Breast epithelium (tissue), 4 donors: ENCODE results near the gene DSN1. TPM values are rescaled to one million over a fixed set of nuclear protein-coding genes. Genes with fewer than 3 reads are reported as not detected.
"Not testable (repeated sequence)": the region's sequence is repeated elsewhere in the genome, so short reads cannot be mapped to it uniquely, and the experiment has no call there.

Source experiments
- DNase-seq, 2 donors: peaks; one replicate each; pipeline ENCODE4 v3.0.0-alpha.2; 2019; ENCODE audit warnings: low spot score in 2 of 2
- H3K27ac ChIP-seq, 2 donors: fragments of 200-600 bp; sonication (generic) in 1 of 2; one replicate each; pipeline ENCODE4 v1.5.1; 2016 to 2019; ENCODE audit warnings: mild to moderate bottlenecking in 1 of 2
- H3K27me3 ChIP-seq, 2 donors: fragments of 200-600 bp; sonication (generic) in 1 of 2; one replicate each; pipeline versions ENCODE4 v1.5.1 to v1.6.0; 2017 to 2019; ENCODE audit warnings: control low read depth in 1 of 2, mild to moderate bottlenecking in 1 of 2
- H3K36me3 ChIP-seq: fragments of 200-600 bp; one replicate; pipeline ENCODE4 v1.5.1; 2019
- H3K4me1 ChIP-seq, 2 donors: fragments of 200-600 bp; sonication (generic); one replicate each; pipeline ENCODE4 v1.5.1; 2016 to 2019; ENCODE audit warnings: control low read depth in 1 of 2
- H3K4me3 ChIP-seq, 3 donors: fragments of 200-600 bp; sonication (generic); 1 replicate in 2 of 3; 2 replicates in 1 of 3; pipeline ENCODE4 v1.5.1; 2016 to 2019; ENCODE audit warnings: mild to moderate bottlenecking in 3 of 3, moderate library complexity in 2 of 3
- H3K9me3 ChIP-seq, 2 donors: fragments of 200-600 bp; sonication (generic) in 1 of 2; one replicate each; pipeline ENCODE4 v1.5.1; 2016 to 2019; ENCODE audit warnings: control low read depth in 1 of 2
- POLR2A ChIP-seq: fragments of 450-650 bp; IDR thresholded peaks from one replicate; pipeline ENCODE4 v1.6.1; 2016; ENCODE audit warnings: antibody characterized with exemption, mild to moderate bottlenecking, moderate library complexity
- POLR2AphosphoS5 ChIP-seq, 3 donors: sonication (generic); formaldehyde crosslinking; IDR thresholded peaks; one replicate each; pipeline ENCODE4 v1.6.1; 2017; ENCODE audit warnings: antibody characterized with exemption in 3 of 3
- intact Hi-C: fragments of 100-400 bp; cut with DNase I; formaldehyde crosslinking; loops from one replicate; pipeline ENCODE4 v1.15.1; 2023; ENCODE audit warnings: low total_unique reads
- total RNA-seq, 3 donors: library from RNA; depleted of rRNA; stranded (reverse); fragments of >200 nt; gene quantifications; one replicate each; pipeline ENCODE4 v1.1.0, GENCODE V29; 2016
- TF ChIP-seq, protein P1 (sequence below), 3 donors: fragments of 450-650 bp; IDR thresholded peaks; one replicate each; pipeline ENCODE4 v1.5.1; 2016 to 2017; ENCODE audit warnings: antibody characterized with exemption in 3 of 3, mild to moderate bottlenecking in 3 of 3, moderate library complexity in 3 of 3

Gene DSN1
- total RNA-seq, 3 donors from 2014 or later = 6.9 to 13.1 (median 11.9) TPM

DNA sequence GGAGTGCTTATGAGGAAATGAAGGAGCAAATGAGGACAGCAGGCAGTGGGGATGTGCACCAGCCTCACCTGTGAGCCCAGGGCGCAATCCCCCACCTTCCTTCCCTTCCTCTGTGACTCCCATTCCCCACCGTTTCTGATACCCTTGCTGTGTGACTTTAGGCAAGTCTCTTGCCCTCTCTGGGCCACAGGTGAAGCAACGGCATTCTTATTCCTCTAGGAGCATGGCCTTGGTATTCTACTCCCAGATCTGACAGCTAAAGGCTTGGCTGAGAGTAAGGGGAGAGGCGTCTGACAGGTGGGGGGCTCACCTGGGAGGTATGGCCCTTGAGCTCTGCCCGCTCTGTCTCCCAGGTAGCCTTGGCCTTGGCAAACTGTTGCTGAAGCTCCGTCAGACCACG lies 30.9 kb upstream of the DSN1 start:
- H3K36me3 ChIP-seq = no peaks in the 10 kb centered on the region
- no peak for TF ChIP-seq POLR2AphosphoS5 (IDR thresholded peaks at IDR 0.05)
- no peak for TF ChIP-seq POLR2A
- TF ChIP-seq, protein P1, sequence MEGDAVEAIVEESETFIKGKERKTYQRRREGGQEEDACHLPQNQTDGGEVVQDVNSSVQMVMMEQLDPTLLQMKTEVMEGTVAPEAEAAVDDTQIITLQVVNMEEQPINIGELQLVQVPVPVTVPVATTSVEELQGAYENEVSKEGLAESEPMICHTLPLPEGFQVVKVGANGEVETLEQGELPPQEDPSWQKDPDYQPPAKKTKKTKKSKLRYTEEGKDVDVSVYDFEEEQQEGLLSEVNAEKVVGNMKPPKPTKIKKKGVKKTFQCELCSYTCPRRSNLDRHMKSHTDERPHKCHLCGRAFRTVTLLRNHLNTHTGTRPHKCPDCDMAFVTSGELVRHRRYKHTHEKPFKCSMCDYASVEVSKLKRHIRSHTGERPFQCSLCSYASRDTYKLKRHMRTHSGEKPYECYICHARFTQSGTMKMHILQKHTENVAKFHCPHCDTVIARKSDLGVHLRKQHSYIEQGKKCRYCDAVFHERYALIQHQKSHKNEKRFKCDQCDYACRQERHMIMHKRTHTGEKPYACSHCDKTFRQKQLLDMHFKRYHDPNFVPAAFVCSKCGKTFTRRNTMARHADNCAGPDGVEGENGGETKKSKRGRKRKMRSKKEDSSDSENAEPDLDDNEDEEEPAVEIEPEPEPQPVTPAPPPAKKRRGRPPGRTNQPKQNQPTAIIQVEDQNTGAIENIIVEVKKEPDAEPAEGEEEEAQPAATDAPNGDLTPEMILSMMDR (IDR thresholded peaks at IDR 0.05) = no peak
- no peaks in the 10 kb centered on the region for H3K4me1 ChIP-seq
- H3K27ac ChIP-seq = no peak overlapping the region
- no peaks in the 10 kb centered on the region for H3K27me3 ChIP-seq
- intact Hi-C loops = no loop called here
- no peak overlapping the region for H3K4me3 ChIP-seq
- DNase-seq = no peak
- no peaks in the 10 kb centered on the region for H3K9me3 ChIP-seq

GRCh38 chr20:36802326-36803222 lies 29.0 kb upstream of the DSN1 start:
- H3K36me3 ChIP-seq = no peaks in the 10 kb centered on the region
- H3K9me3 ChIP-seq = no peaks in the 10 kb centered on the region
- intact Hi-C loops = no loop called here
- no peaks in the 10 kb centered on the region for H3K27me3 ChIP-seq
- DNase-seq = no peak
- no peaks in the 10 kb centered on the region for H3K4me1 ChIP-seq
- no peak overlapping the region for H3K27ac ChIP-seq
- H3K4me3 ChIP-seq = no peak overlapping the region
- TF ChIP-seq, protein P1 (IDR thresholded peaks at IDR 0.05) = no peak
- TF ChIP-seq POLR2A = no peak
- TF ChIP-seq POLR2AphosphoS5 (IDR thresholded peaks at IDR 0.05) = no peak

DNA sequence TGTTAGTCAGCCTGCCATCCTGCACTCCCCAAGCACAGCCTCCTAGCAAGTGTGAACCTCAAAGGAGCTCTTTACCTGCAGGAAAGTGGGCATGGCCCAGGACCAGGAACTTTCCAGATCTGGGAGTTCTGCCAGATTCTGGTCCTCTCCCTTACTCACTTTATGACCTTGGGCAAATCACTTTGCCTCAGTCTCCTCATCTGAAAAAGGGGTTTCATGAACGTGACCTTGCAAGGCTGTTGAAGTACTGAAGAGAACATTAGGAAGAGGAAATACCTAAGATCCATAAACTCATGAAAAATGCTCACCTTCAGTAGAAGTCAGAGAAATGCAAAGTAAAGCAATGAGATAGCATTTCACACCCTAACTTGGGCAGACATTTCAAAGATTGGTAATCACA lies 26.8 kb upstream of the DSN1 start:
- no peaks in the 10 kb centered on the region for H3K36me3 ChIP-seq
- intact Hi-C loops = no loop called here
- DNase-seq = no peak
- H3K4me1 ChIP-seq = no peaks in the 10 kb centered on the region
- no peaks in the 10 kb centered on the region for H3K9me3 ChIP-seq
- H3K27me3 ChIP-seq = no peaks in the 10 kb centered on the region
- no peak overlapping the region for H3K4me3 ChIP-seq
- TF ChIP-seq POLR2A (no peak), POLR2AphosphoS5 (IDR thresholded peaks at IDR 0.05) (no peak)
- TF ChIP-seq, protein P1 (IDR thresholded peaks at IDR 0.05) = no peak
- no peak overlapping the region for H3K27ac ChIP-seq

GRCh38 chr20:36799313-36799712 lies 25.8 kb upstream of the DSN1 start:
- H3K36me3 ChIP-seq, H3K27me3 ChIP-seq, intact Hi-C loops, H3K4me3 ChIP-seq, H3K9me3 ChIP-seq, H3K27ac ChIP-seq, H3K4me1 ChIP-seq, DNase-seq: not testable (repeated sequence)

- Histone ChIP-seq H3K4me3 (no peak overlapping the region), H3K4me1 (no peaks in the 10 kb centered on the region), H3K36me3 (peaks cover 5% of the 10 kb centered on the region), H3K27ac (no peak overlapping the region), H3K27me3 (no peaks in the 10 kb centered on the region), H3K9me3 (no peaks in the 10 kb centered on the region)
- no peak for DNase-seq
- intact Hi-C loops = no loop called here
- TF ChIP-seq, protein P1 (IDR thresholded peaks at IDR 0.05) = no peak
- TF ChIP-seq POLR2A (no peak), POLR2AphosphoS5 (IDR thresholded peaks at IDR 0.05) (no peak)
Observed at GRCh38 chr20:36796875-36797274, 23.3 kb upstream of the DSN1 start.
